Neural cell (in vitro differentiated cells): ENCODE results near the gene SLC34A1. TPM values are rescaled to one million over a fixed set of nuclear protein-coding genes. Genes with fewer than 3 reads are reported as not detected.

ENCODE experiments used
- H2AFZ ChIP-seq: fragments of 200-600, 300-800 bp; sonication (generic), shearing (Covaris generic); 2 replicates; pipeline ENCODE4 v1.6.0; 2014; ENCODE audit warnings: low read depth, mild to moderate bottlenecking, antibody characterized with exemption, low read length, moderate library complexity
- H3F3A ChIP-seq: fragments of 200-600 bp; shearing (Covaris generic); 2 replicates; pipeline ENCODE4 v1.6.1; 2016; ENCODE audit warnings: mild to moderate bottlenecking, moderate library complexity, mixed read lengths, antibody characterized with exemption, low read length; ENCODE audit not compliant: insufficient read depth, poor library complexity, severe bottlenecking
- H3K27ac ChIP-seq: fragments of 200-600, 300-800 bp; sonication (generic), shearing (Covaris generic); 2 replicates; pipeline ENCODE4 v1.5.1; 2014; ENCODE audit warnings: mild to moderate bottlenecking, low read length, moderate library complexity
- H3K27me3 ChIP-seq: fragments of 300-800, 200-600 bp; sonication (generic), shearing (Covaris generic); 2 replicates; pipeline ENCODE4 v1.6.0; 2014; ENCODE audit warnings: mild to moderate bottlenecking, low read depth, low read length, moderate library complexity; ENCODE audit not compliant: insufficient read depth
- H3K36me3 ChIP-seq: fragments of 300-800, 200-600 bp; sonication (generic), shearing (Covaris generic); 2 replicates; pipeline ENCODE4 v1.5.1; 2014; ENCODE audit warnings: mild to moderate bottlenecking, antibody characterized with exemption, low read length, moderate library complexity; ENCODE audit not compliant: insufficient read depth
- H3K4me2 ChIP-seq: fragments of 300-800, 200-600 bp; sonication (generic), shearing (Covaris generic); 2 replicates; pipeline ENCODE4 v1.6.0; 2014; ENCODE audit warnings: mild to moderate bottlenecking, low read length
- H3K4me3 ChIP-seq: fragments of 300-800, 200-600 bp; sonication (generic), shearing (Covaris generic); 2 replicates; pipeline ENCODE4 v1.5.1; 2014; ENCODE audit warnings: mild to moderate bottlenecking, low read length, moderate library complexity
- H3K79me2 ChIP-seq: fragments of 200-600 bp; shearing (Covaris generic); replicated peaks from 2 replicates; pipeline ENCODE4 v1.6.0; 2014; ENCODE audit warnings: mild to moderate bottlenecking, low read length, moderate library complexity; ENCODE audit not compliant: insufficient read depth
- H3K9ac ChIP-seq: fragments of 300-800, 200-600 bp; sonication (generic), shearing (Covaris generic); 2 replicates; pipeline ENCODE4 v1.6.1; 2016; ENCODE audit warnings: mild to moderate bottlenecking, low read length, mixed read lengths
- H3K9me2 ChIP-seq: fragments of 200-600 bp; shearing (Covaris generic); 2 replicates; pipeline ENCODE4 v1.6.1; 2016; ENCODE audit warnings: mild to moderate bottlenecking, low read length, mixed read lengths; ENCODE audit not compliant: insufficient read depth
- H3K9me3 ChIP-seq: fragments of 200-600, 300-800 bp; sonication (generic), shearing (Covaris generic); 2 replicates; pipeline ENCODE4 v1.6.1; 2016; ENCODE audit warnings: mild to moderate bottlenecking, mixed run types, low read length, moderate library complexity, mixed read lengths
- H4K20me1 ChIP-seq: fragments of 200-600 bp; shearing (Covaris generic); 2 replicates; pipeline ENCODE4 v1.6.1; 2016; ENCODE audit warnings: mild to moderate bottlenecking, mixed run types; ENCODE audit not compliant: insufficient read depth
- EP300 ChIP-seq: fragments of 450-650 bp; conservative IDR thresholded peaks from 2 replicates; pipeline ENCODE4 v1.6.1; 2014; ENCODE audit warnings: antibody characterized with exemption, mild to moderate bottlenecking, moderate library complexity; ENCODE audit not compliant: poor library complexity, severe bottlenecking
- EZH2 ChIP-seq: fragments of 200-600, 300-800 bp; shearing (Covaris generic), sonication (generic); IDR thresholded peaks from 2 replicates; pipeline ENCODE4 v1.6.1; 2014; ENCODE audit warnings: antibody characterized with exemption, low read length, borderline replicate concordance, mild to moderate bottlenecking; ENCODE audit not compliant: insufficient read depth, poor library complexity, severe bottlenecking
- MXI1 ChIP-seq: fragments of 450-650 bp; conservative IDR thresholded peaks from 2 replicates; pipeline ENCODE4 v1.6.1; 2014; ENCODE audit warnings: antibody characterized with exemption, mild to moderate bottlenecking; ENCODE audit not compliant: poor library complexity, severe bottlenecking
- POLR2AphosphoS5 ChIP-seq: IDR thresholded peaks from 2 replicates; pipeline ENCODE4 v1.6.1; 2012
- RAD21 ChIP-seq: fragments of 450-650 bp; conservative IDR thresholded peaks from 2 replicates; pipeline ENCODE4 v1.6.1; 2014; ENCODE audit warnings: antibody characterized with exemption, mild to moderate bottlenecking, moderate library complexity
- SMC3 ChIP-seq: fragments of 450-650 bp; conservative IDR thresholded peaks from 2 replicates; pipeline ENCODE4 v1.6.1; 2014; ENCODE audit warnings: antibody characterized with exemption, mild to moderate bottlenecking, moderate library complexity; ENCODE audit not compliant: poor library complexity
- TAF1 ChIP-seq: IDR thresholded peaks from 2 replicates; pipeline ENCODE4 v1.6.1; 2012; ENCODE audit warnings: low read depth
- polyA plus RNA-seq: library from polyadenylated mRNA; depleted of rRNA; stranded (reverse); fragments of >200 nt; gene quantifications from 2 replicates; pipeline ENCODE4 v1.2.3, GENCODE V29; 2014
- TF ChIP-seq, protein P1 (sequence below): fragments of 450-650 bp; IDR thresholded peaks from 2 replicates; pipeline ENCODE4 v1.5.1; 2014; ENCODE audit warnings: antibody characterized with exemption, mild to moderate bottlenecking, moderate library complexity; ENCODE audit not compliant: poor library complexity, severe bottlenecking
- TF ChIP-seq, protein P2 (sequence below): IDR thresholded peaks from 2 replicates; pipeline ENCODE4 v1.6.1; 2012; ENCODE audit warnings: borderline replicate concordance

The SLC34A1 gene
- polyA plus RNA-seq, 1 donor from 2014 or later, result not detected

DNA sequence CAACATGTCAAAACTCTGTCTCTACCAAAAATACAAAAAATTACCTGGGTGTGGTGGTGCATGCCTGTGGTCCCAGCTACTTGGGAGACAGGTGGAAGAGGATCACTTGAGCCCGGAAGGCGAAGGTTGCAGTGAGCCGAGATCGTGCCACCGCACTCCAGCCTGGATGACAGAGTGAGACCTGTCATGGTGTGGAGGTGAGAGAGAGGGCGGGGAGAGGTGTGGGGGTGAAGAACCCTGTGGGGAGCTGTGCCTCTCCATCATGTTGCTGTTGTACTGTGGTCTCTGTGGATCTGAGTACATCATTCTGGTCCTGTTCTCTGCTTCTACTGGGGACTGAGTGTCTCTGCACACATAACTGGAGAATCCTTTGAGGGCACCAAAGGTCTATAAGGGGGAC lies 11.3 kb upstream of the SLC34A1 start:
- no peaks in the 10 kb centered on the region for H3K27me3 ChIP-seq
- H3K9me3 ChIP-seq, result no peaks in the 10 kb centered on the region
- H3K36me3 ChIP-seq, result no peaks in the 10 kb centered on the region
- H3F3A ChIP-seq, result no peaks in the 10 kb centered on the region
- H3K9ac ChIP-seq, result no peak overlapping the region
- no peaks in the 10 kb centered on the region for H4K20me1 ChIP-seq
- no peak overlapping the region for H3K4me3 ChIP-seq
- no peak overlapping the region for H2AFZ ChIP-seq
- no peak overlapping the region for H3K4me2 ChIP-seq
- no peaks in the 10 kb centered on the region for H3K9me2 ChIP-seq
- no peak overlapping the region for H3K27ac ChIP-seq
- TF ChIP-seq, protein P1, sequence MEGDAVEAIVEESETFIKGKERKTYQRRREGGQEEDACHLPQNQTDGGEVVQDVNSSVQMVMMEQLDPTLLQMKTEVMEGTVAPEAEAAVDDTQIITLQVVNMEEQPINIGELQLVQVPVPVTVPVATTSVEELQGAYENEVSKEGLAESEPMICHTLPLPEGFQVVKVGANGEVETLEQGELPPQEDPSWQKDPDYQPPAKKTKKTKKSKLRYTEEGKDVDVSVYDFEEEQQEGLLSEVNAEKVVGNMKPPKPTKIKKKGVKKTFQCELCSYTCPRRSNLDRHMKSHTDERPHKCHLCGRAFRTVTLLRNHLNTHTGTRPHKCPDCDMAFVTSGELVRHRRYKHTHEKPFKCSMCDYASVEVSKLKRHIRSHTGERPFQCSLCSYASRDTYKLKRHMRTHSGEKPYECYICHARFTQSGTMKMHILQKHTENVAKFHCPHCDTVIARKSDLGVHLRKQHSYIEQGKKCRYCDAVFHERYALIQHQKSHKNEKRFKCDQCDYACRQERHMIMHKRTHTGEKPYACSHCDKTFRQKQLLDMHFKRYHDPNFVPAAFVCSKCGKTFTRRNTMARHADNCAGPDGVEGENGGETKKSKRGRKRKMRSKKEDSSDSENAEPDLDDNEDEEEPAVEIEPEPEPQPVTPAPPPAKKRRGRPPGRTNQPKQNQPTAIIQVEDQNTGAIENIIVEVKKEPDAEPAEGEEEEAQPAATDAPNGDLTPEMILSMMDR, result no peak
- TF ChIP-seq RAD21 (no peak), POLR2AphosphoS5 (no peak), MXI1 (no peak), EP300 (no peak), SMC3 (no peak)
- no peaks in the 10 kb centered on the region for H3K79me2 ChIP-seq

DNA sequence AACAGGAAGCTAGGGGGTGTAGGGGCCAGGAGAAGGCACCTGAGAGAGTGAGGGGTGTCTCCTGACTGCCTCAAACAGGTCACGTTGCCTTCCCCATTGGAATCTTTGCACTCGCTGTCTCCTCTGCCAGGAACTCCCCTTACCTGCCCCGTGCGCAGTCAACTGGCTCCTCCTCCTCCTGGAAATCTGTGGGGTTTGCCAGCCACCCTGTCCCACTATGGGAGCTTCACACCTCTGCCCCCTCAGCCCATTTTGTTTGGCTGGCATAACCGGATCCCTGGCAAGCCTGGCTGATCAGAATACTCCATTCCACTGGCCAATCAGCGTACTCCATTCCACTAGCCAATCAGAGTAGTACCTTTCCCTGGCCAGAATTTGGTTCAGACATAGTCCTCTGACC lies 10.4 kb upstream of the SLC34A1 start:
- Histone ChIP-seq H3K36me3 (no peaks in the 10 kb centered on the region), H4K20me1 (no peaks in the 10 kb centered on the region), H2AFZ (no peak overlapping the region), H3K9me2 (no peaks in the 10 kb centered on the region), H3K27me3 (no peaks in the 10 kb centered on the region), H3K79me2 (no peaks in the 10 kb centered on the region), H3K4me3 (no peak overlapping the region), H3K9me3 (no peaks in the 10 kb centered on the region), H3K4me2 (no peak overlapping the region), H3K27ac (no peak overlapping the region), H3F3A (no peaks in the 10 kb centered on the region), H3K9ac (no peak overlapping the region)
- TF ChIP-seq MXI1 (no peak), SMC3 (no peak), RAD21 (no peak), TAF1 (no peak), EP300 (no peak), POLR2AphosphoS5 (no peak), EZH2 (no peak)
- TF ChIP-seq, protein P2, sequence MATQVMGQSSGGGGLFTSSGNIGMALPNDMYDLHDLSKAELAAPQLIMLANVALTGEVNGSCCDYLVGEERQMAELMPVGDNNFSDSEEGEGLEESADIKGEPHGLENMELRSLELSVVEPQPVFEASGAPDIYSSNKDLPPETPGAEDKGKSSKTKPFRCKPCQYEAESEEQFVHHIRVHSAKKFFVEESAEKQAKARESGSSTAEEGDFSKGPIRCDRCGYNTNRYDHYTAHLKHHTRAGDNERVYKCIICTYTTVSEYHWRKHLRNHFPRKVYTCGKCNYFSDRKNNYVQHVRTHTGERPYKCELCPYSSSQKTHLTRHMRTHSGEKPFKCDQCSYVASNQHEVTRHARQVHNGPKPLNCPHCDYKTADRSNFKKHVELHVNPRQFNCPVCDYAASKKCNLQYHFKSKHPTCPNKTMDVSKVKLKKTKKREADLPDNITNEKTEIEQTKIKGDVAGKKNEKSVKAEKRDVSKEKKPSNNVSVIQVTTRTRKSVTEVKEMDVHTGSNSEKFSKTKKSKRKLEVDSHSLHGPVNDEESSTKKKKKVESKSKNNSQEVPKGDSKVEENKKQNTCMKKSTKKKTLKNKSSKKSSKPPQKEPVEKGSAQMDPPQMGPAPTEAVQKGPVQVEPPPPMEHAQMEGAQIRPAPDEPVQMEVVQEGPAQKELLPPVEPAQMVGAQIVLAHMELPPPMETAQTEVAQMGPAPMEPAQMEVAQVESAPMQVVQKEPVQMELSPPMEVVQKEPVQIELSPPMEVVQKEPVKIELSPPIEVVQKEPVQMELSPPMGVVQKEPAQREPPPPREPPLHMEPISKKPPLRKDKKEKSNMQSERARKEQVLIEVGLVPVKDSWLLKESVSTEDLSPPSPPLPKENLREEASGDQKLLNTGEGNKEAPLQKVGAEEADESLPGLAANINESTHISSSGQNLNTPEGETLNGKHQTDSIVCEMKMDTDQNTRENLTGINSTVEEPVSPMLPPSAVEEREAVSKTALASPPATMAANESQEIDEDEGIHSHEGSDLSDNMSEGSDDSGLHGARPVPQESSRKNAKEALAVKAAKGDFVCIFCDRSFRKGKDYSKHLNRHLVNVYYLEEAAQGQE, result no peak
- TF ChIP-seq, protein P1, result no peak
